Stimulated activated CD4-positive, alpha-beta T cell treated with anti-CD3 and anti-CD28 coated beads, Interleukin-15, amount 100 ng/mL, for 24 hours (primary cell): ENCODE results near the gene NAB1.
A peak's percentile ranks its signal among the peaks of the same experiment; 100 is the strongest.

Experiments
- DNase-seq: peaks from one replicate; pipeline ENCODE4 v3.0.0-alpha.2; 2020

NAB1 gene

DNA sequence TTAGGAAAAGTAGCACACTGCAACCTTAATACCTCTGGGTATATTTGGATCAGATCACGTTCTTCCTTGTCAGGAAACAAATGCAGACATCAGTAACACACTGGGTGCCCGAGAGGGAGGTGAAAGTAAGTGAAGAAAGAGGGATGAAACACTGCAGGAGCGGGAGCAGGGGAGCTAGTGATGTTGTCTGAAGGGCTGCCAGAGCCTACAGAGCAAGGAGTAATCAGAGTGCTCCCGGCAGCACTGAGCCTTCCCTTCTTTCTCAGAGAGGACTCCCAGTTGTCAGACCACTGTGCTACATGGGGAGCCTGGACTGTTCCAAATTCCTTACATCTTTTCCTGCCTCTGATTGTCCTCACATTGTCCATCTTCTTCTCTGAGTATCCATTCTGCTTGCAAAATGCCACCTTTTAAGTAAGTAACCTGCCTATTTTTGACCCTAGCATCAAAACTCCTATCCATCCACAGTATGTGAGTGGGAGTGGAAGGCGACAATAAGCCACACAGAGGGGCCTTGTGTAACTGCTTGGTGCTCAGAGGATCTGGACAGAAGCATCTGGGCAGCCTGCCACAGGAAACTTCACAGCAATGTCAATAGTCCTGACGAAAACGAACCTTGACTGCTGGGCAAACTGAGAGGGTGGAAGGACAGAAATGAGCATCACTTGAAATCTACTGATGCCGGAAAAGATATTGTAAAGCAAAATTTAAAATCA is 10.8 kb upstream of the NAB1 start:
- no peak for DNase-seq

DNA sequence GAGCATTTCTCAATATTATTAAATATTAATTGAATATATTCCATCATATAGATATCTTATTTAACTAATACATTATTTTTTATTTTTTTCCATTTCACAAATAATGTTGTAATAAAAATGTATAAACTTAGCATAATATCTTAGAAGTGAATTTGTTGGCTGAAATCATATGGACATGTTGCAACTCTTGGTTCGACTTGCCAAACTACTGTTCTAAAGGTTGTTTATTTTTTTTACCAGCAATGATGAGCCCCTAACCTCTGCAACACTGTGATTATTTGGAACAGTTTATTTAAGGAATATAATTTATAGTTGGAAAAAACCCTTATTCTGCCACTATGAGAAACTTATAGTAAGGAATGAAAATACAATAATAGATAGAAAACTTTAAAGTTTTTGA is 8.8 kb upstream of the NAB1 start:
- DNase-seq = no peak

DNA sequence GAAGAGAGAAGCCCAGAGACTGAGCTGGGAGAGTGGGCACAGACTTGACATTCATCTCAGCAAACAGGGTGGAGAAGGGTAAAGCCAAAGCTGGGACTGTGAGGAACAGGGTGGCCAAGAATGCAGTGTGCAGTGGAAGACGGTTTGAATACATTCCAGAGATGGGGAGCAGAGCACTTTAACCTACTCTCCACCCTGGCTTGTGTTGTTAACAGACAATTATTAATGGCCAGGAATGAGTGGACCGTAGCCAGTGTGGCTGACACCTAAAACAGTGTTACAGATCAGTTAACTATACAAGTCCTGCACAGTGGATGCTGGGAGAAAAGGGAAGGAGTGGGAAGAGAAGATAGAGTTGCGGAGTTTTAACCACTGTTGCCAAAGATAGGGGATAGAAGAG is 7.4 kb upstream of the NAB1 start:
- no peak for DNase-seq

DNA sequence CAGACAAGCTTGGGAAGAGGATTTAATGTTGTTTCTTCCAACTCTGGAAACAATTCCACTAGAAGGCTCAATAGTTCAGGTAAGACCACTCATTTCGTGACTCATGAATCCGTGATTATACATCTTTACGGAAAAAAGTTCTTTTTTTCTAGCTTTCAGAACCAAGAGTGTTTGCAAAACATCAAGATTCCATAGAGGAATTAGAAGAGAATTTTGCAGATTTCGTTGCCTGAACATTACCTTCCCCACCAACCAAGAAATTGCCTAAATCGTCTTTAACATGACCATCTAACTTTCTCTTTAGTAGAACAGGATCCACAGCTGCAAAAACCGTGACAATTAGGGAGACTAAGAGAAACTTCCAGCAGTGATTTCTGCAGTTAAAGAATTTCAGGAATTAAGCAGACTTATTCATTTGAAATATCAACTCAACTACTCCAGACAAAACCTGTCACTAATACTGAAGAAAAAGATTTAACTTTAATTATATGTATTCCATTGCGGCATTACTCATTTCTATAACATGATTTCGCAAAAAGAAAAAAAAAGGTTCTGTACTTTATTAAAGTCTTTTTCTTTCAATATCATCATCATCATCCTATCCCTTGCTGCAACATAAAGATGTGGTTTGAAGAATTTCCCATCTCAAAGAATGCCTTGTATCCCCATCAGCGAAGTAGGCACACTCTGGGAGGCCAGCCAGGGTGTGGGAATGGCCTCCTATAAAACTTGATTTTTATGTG is 1.9 kb upstream of the NAB1 start:
- DNase-seq = no peak

DNA sequence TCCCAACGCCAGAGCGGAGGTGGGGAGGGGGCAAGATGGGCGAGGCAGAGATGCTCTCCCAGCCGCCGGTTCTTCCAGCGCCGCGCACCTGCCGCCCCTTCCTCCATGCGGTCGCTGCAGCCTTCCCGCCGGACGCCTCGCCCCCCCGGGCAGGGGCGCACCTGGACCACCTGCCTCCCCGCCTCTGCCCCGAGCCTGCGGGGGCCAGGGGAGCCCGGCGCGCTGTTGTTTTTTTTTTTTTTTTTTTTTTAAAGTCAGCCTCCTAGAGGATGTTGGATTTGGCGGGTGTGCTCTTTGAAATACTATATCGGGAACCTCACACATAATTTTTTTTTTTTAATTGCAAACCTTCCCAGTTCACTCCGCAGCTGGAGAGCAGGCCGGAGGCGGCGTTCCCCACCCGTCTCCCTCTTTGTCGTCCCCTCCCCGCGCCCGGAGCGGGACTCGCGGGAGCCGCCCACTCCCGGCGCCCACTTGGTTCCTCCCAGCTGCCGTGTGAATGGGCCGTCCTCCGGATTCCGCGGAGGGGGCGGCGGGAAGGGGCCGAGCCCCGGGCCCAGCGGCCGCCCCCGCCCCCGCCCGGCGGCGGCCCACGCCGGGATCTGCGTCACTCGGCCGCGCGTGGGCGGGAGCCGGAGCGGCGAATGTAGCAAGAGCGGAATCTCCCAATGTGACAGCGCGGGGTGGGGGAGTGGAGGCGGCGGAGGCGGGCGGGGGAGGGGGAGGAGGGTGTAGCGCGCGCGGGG is 421 bp upstream of the NAB1 start:
- peak; percentile 88 for DNase-seq

DNA sequence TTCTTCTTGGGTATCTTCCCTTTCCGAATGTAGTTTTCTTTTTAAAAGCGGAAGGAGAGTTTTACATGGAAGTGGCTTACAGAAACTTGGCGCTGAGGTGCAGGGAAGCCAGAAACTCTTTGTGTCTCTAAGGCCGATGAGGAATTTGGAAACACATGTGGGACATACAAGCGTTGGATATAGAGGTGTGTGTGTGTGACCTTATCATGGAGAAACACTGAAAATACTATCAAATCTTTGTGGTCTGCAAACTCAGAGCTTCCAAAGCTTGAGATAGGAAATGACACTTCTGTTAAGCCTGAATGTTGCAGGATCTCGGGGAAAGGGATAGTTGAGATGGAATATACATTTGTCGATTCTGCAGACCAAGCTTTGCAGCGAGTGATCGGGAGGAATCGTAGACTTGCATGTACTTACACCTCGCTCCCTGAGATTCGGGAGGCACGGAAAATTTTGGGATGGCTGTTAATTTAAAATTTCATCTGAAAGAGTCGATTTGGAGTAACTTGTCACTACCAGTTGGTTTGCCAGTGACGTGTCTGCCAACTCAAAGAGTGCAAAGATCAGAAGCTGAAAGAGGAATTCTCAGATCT is 1.0 kb downstream of the NAB1 start:
- peak; percentile 29 for DNase-seq

DNA sequence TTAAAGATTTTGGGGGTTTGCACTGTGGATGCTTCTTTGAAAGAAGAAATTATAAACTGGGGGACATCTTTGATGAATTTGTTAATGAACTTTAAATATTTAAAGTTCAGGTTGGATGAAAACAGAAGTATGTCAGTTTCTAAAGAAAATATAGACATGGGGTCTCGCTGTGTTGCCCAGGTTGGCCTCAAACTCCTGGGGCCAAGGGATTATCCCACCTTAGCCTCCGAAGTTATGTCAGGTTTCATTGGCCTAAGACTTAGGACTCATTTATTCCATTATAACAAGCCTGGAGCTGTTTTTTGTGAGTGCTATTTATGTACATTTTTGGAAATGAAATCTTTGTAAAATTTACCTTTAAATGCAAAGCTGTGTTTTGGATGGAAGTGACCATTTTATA is 2.5 kb downstream of the NAB1 start:
- DNase-seq = no peak

DNA sequence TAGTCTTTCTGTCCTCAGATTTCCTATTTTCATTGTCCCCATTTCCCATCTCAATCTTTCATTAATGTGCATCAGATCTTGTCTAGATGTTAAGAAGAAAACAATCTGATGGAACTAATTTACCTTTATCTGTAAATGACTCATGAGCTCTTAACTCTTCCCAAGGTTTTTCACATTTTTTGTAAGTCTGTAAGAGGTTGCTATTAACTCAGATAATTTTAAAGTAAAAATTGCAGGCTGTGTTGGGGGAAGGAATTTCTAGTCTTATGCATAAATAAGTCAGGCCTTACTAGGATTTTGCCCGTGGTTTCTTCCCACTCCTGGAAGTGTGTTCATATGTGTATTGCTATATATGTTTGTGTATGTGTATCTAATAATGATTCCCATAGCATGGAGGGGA is 4.3 kb downstream of the NAB1 start:
- DNase-seq = no peak

DNA sequence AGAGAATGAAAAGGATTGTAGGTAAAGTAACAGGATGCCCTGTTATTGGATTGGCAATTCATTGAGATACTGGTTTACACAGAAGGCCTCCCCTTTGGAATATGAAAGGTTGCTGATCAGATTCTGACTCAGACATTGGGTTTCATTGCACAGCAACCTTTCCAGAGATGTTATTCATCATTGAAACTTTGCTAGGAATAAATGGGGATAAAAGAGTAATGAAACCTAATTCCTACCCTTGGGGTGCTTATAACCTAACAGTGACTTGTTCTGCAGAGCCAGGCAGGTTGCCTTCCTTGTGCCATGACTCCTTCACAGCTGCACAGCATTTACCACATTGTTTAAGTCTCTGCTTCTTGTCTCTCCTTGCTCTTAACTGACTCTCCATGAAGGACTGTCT is 5.0 kb downstream of the NAB1 start:
- no peak for DNase-seq

DNA sequence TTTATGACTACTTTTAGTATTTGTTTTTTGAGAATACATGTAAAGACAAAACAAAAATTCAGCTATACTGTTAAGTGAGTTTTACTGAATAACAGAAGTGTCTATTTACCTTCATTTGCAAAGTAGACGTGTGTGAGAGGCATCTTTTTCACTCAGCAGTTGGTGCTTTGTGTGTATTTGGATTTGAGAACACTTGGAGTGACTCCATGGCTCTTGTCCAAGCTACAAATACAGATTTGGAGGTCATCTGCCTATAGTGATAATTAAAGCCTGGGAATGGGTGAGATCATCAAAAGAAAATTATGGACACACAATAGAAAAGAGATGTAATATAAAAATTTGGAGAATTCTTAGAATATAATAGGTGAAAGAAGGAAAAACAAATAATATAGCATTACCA is 6.2 kb downstream of the NAB1 start:
- no peak for DNase-seq

DNA sequence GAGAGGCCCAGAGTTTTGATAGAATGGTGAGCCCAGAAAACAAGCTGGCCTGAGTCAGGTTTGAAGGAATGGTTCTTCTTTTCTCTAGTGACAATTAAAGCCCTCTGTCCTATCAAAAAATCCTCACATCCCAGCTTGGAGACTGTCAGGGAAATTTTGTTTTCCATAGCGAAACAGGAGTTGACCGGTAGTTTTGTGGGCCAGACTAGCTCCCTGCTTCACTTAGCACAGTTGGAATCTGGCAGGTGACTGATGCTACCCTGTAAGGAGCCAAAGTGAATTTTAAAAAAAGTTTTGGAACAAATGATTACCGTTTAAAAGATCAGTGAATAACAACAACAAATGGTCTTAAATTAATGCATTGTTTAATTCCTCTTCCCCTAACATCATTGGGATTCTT is 6.7 kb downstream of the NAB1 start:
- DNase-seq = no peak

DNA sequence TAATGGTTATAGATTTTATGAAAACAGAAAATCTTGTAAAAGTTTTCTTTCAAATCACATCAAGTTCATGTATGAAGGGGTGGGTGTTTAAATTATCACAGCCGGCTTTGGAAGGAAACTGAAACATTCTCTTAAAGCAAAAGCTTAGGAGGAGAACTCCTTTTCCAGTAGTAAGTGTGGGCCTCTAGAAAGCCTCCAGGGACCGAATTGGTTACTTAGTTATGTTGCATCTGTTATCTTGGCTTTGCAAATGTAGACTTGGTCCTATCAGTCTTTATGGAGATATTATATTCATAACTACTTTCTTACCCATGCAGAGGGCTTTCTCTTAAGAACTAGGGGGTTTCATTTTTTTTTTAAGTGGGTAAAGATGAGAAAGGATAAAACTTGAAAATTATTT is 7.4 kb downstream of the NAB1 start:
- no peak for DNase-seq

DNA sequence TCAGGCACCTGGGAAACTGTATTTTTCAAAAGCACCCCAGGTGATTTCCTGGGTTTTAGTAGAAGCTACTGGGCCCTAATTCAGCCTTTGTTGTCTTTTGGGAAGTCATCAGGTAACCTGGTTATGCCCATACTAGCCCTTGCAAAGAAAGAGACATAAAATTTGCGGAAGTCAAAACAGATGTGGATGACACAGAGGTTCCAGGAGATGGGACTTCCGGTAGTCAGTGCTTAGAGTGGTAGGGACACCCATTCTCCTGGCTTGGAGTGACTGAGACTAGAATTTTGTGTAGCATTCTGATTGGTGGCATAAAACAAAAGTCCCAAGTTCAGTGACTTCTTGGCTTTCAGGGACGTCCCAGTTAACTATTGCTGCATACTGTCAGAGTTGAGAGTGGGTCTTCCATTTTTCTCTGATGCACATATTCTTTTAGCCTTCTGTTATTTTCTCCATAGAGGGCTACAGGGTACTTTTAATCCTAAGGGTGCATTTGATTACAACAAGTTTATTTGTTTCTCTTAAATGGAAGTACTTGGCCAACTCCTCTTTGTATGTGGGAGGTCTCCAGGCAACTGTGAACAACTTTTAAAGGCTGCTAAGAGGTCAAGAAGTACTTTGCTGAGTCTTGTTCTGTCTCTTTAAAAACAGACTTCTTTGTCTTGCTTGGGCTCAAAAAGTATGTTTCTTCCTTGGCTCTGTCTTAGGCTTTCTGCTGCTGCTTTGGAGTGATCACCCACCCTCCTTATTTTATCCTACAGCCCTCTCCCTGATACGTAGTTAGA is 8.8 kb downstream of the NAB1 start:
- DNase-seq = no peak

DNA sequence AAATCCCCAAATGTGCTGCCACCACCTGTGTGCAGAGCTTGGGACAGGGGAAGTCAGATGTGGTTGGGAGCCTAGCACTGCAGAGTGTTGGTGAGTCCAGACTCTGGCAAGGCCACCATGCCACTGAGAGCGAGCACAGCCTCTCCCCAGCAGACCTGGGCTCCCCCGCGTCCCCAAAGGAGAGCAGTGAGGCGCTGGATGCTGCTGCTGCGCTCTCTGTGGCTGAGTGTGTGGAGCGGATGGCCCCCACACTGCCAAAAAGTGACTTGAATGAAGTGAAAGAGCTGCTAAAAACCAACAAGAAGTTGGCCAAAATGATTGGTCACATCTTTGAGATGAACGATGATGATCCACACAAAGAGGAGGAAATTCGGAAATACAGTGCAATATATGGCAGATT is 10.7 kb downstream of the NAB1 start:
- DNase-seq = no peak

DNA sequence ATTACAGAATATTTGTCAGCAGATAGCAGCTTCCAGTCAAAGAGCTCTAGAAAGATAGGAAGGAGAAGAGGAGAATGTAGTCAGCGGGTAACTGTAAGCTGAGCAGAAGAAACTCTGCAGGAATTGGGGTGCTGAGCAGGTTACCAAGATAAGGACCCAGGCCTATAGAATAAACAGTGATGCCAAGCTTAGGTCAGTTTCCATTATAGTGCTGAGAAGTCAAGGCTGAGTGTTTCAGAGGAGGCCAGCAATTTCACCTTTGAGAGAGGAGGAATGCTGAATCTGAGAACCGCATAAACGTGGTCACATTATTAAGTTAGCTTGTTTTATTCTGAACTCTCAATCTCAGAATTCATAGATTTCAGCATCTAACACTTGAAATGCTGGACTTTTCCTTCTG is 13.9 kb downstream of the NAB1 start:
- DNase-seq = no peak

DNA sequence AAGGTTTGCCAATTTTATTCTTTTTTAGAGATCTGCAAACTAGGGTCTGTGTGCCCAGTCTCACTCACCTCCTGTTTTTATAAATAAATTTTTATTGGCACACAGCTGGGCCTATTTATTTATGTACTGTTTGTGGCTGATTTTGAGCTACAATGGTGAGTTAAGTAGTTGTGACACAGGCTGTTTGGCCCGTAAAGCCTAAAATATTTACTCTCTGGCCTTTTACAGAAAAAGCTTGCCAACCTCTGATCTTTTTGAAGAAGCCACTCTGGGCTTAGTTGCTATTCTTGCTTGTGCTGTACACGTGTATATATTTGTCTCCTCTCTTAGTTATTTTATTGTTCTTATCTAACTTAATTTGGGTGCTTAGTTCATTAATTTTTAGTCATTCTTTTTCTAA is 14.5 kb downstream of the NAB1 start:
- DNase-seq = no peak

DNA sequence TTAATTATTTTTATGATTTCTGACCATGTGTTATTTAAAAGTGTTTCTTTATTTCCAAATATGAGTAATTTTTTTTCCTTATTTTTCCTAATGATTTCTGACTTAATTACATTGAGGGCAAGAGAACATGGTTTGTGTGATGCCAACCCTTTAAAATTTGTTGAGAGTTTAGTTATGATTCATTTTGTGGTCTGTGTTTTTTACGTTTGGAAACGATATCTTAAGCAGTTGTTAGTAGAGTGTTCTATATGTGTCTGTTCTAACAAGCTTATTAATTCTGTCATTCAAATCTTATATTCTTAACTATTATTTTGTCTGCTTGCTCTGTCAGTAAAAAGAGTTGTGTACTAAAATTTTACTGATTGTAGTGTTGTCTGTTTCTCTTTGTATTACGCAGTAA is 15.0 kb downstream of the NAB1 start:
- no peak for DNase-seq

DNA sequence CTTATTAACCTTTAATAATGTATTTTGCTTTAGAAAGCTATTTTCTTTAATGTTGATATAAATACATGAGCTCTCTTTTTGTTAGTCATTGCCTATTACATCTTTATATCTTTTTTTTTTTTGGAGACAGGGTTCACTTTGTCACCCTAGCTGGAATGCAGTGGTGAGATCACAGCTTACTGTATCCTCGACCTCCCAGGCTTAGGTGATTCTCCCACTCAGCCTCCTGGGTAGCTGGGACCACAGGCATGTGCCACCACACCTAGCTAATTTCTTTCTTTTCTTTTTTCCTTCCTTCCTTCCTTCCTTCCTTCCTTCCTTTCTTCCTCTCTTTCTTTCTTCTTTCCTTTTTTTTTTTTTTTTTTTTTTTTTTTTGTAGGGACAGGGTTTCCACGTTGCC is 15.4 kb downstream of the NAB1 start:
- DNase-seq = no peak

DNA sequence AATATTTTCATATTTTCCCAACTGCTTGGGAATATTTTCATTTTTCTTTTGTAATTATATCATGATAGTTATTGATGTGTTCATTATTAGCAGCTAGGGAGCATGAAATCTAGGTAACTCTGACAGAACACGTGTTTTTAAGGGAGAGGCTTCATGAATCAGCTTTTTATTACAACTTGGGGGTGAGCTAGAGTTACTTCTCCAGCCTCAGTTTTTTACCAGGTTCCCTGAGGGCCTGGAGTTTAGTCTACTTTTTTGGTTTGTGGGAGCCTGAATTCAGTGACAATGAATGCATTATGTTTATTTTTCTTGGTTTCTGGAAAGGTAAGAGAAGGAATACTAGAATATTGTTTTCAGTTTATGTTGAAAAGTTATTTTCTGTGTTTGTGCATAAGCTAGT is 18.0 kb downstream of the NAB1 start:
- no peak for DNase-seq

DNA sequence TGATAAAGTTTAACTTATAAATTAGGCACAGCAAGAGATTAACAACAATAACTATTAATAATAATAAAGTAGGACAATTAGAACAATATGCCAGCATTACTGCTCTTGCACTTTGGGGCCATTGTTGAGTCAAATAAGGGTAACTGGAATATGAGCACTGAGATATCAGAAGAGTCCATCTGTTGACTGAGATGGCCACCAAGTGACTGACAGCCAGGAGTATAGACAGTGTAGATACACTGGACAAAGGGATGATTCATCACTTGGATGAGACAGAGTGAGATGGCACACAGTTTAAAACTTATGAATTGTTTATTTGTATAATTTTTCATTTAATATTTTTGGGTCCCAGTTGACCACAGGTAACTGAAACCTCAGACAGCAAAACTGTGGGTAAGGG is 20.0 kb downstream of the NAB1 start:
- DNase-seq = no peak

DNA sequence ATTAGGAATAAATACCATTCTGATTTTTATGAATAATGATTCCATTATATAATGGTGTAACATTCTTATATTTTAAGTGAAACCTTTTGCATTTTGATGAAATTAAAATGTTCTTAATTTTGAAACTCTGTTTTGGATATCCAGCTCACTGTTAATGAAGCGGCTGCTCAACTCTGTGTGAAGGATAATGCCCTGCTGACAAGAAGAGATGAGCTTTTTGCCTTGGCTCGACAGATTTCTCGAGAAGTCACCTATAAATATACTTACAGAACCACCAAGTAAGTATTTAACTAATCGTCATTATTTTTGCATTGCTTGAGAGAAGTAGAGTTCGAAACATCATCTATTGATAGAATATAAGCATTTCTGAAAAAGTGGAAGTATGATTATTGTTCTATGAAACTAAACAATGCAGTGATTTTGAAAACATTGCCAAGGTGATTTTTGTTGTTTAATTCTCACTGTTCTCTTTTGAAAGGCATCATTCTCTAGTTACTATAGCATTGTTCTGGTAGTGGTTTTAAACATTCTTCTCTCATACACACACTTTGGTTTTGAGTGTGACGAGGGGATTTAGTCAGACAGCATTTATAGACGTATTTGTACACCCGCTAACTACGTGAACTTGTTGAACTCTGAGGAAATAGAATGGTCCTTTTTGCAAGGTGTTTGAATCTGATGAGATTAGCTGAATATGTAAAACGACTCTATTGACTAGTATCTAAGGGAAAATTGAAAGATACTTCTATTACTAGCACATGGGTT is 21.5 kb downstream of the NAB1 start:
- DNase-seq = no peak

DNA sequence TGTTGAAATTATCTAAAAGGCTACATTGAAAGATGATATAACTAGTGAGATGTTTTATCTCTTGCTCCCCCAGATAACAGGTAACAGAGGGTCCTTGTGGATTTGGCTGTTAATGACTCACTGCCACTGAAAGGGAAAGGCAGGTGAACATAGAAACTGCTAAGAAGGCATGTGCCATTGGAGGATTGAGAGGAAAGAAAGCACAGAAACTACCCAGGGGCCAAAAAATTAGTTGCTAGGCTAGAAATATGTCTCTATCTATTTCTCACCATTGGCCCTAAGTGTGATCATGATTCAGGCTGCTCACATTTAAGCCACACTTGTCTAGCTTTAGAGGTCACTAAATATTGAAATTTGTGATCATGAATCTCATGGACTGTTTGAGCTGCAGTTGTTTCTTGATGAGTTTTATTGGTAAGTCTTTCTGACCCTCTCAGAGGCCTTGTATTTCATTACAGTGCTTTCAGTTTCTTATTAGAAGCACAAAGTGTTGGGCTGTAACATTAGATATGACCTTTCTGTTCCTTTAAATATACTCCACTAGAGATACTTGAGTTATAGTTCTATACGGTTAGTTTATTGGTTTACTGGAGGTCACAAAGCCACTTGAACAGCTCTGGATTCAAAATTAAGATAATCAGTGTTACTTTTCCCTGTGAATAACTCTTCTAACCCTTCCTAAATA is 26.2 kb downstream of the NAB1 start:
- DNase-seq = no peak
